Neural cell (in vitro differentiated cells): ENCODE data around the gene RAP1A. TPM values are rescaled to one million over a fixed set of nuclear protein-coding genes. Genes with fewer than 3 reads are reported as not detected.

Experiments
- H2AFZ ChIP-seq: fragments of 200-600, 300-800 bp; sonication (generic), shearing (Covaris generic); 2 replicates; pipeline ENCODE4 v1.6.0; 2014; ENCODE audit warnings: low read depth, mild to moderate bottlenecking, antibody characterized with exemption, low read length, moderate library complexity
- H3F3A ChIP-seq: fragments of 200-600 bp; shearing (Covaris generic); 2 replicates; pipeline ENCODE4 v1.6.1; 2016; ENCODE audit warnings: mild to moderate bottlenecking, moderate library complexity, mixed read lengths, antibody characterized with exemption, low read length; ENCODE audit not compliant: insufficient read depth, poor library complexity, severe bottlenecking
- H3K27ac ChIP-seq: fragments of 200-600, 300-800 bp; sonication (generic), shearing (Covaris generic); 2 replicates; pipeline ENCODE4 v1.5.1; 2014; ENCODE audit warnings: mild to moderate bottlenecking, low read length, moderate library complexity
- H3K27me3 ChIP-seq: fragments of 300-800, 200-600 bp; sonication (generic), shearing (Covaris generic); 2 replicates; pipeline ENCODE4 v1.6.0; 2014; ENCODE audit warnings: mild to moderate bottlenecking, low read depth, low read length, moderate library complexity; ENCODE audit not compliant: insufficient read depth
- H3K36me3 ChIP-seq: fragments of 300-800, 200-600 bp; sonication (generic), shearing (Covaris generic); 2 replicates; pipeline ENCODE4 v1.5.1; 2014; ENCODE audit warnings: mild to moderate bottlenecking, antibody characterized with exemption, low read length, moderate library complexity; ENCODE audit not compliant: insufficient read depth
- H3K4me2 ChIP-seq: fragments of 300-800, 200-600 bp; sonication (generic), shearing (Covaris generic); 2 replicates; pipeline ENCODE4 v1.6.0; 2014; ENCODE audit warnings: mild to moderate bottlenecking, low read length
- H3K4me3 ChIP-seq: fragments of 300-800, 200-600 bp; sonication (generic), shearing (Covaris generic); 2 replicates; pipeline ENCODE4 v1.5.1; 2014; ENCODE audit warnings: mild to moderate bottlenecking, low read length, moderate library complexity
- H3K79me2 ChIP-seq: fragments of 200-600 bp; shearing (Covaris generic); replicated peaks from 2 replicates; pipeline ENCODE4 v1.6.0; 2014; ENCODE audit warnings: mild to moderate bottlenecking, low read length, moderate library complexity; ENCODE audit not compliant: insufficient read depth
- H3K9ac ChIP-seq: fragments of 300-800, 200-600 bp; sonication (generic), shearing (Covaris generic); 2 replicates; pipeline ENCODE4 v1.6.1; 2016; ENCODE audit warnings: mild to moderate bottlenecking, low read length, mixed read lengths
- H3K9me2 ChIP-seq: fragments of 200-600 bp; shearing (Covaris generic); 2 replicates; pipeline ENCODE4 v1.6.1; 2016; ENCODE audit warnings: mild to moderate bottlenecking, low read length, mixed read lengths; ENCODE audit not compliant: insufficient read depth
- H3K9me3 ChIP-seq: fragments of 200-600, 300-800 bp; sonication (generic), shearing (Covaris generic); 2 replicates; pipeline ENCODE4 v1.6.1; 2016; ENCODE audit warnings: mild to moderate bottlenecking, mixed run types, low read length, moderate library complexity, mixed read lengths
- H4K20me1 ChIP-seq: fragments of 200-600 bp; shearing (Covaris generic); 2 replicates; pipeline ENCODE4 v1.6.1; 2016; ENCODE audit warnings: mild to moderate bottlenecking, mixed run types; ENCODE audit not compliant: insufficient read depth
- CTCF ChIP-seq: fragments of 450-650 bp; IDR thresholded peaks from 2 replicates; pipeline ENCODE4 v1.5.1; 2014; ENCODE audit warnings: antibody characterized with exemption, mild to moderate bottlenecking, moderate library complexity; ENCODE audit not compliant: poor library complexity, severe bottlenecking
- EP300 ChIP-seq: fragments of 450-650 bp; conservative IDR thresholded peaks from 2 replicates; pipeline ENCODE4 v1.6.1; 2014; ENCODE audit warnings: antibody characterized with exemption, mild to moderate bottlenecking, moderate library complexity; ENCODE audit not compliant: poor library complexity, severe bottlenecking
- EZH2 ChIP-seq: fragments of 200-600, 300-800 bp; shearing (Covaris generic), sonication (generic); IDR thresholded peaks from 2 replicates; pipeline ENCODE4 v1.6.1; 2014; ENCODE audit warnings: antibody characterized with exemption, low read length, borderline replicate concordance, mild to moderate bottlenecking; ENCODE audit not compliant: insufficient read depth, poor library complexity, severe bottlenecking
- MXI1 ChIP-seq: fragments of 450-650 bp; conservative IDR thresholded peaks from 2 replicates; pipeline ENCODE4 v1.6.1; 2014; ENCODE audit warnings: antibody characterized with exemption, mild to moderate bottlenecking; ENCODE audit not compliant: poor library complexity, severe bottlenecking
- POLR2AphosphoS5 ChIP-seq: IDR thresholded peaks from 2 replicates; pipeline ENCODE4 v1.6.1; 2012
- RAD21 ChIP-seq: fragments of 450-650 bp; conservative IDR thresholded peaks from 2 replicates; pipeline ENCODE4 v1.6.1; 2014; ENCODE audit warnings: antibody characterized with exemption, mild to moderate bottlenecking, moderate library complexity
- REST ChIP-seq: IDR thresholded peaks from 2 replicates; pipeline ENCODE4 v1.6.1; 2012; ENCODE audit warnings: borderline replicate concordance
- SMC3 ChIP-seq: fragments of 450-650 bp; conservative IDR thresholded peaks from 2 replicates; pipeline ENCODE4 v1.6.1; 2014; ENCODE audit warnings: antibody characterized with exemption, mild to moderate bottlenecking, moderate library complexity; ENCODE audit not compliant: poor library complexity
- TAF1 ChIP-seq: IDR thresholded peaks from 2 replicates; pipeline ENCODE4 v1.6.1; 2012; ENCODE audit warnings: low read depth
- polyA plus RNA-seq: library from polyadenylated mRNA; depleted of rRNA; stranded (reverse); fragments of >200 nt; gene quantifications from 2 replicates; pipeline ENCODE4 v1.2.3, GENCODE V29; 2014

RAP1A gene
- polyA plus RNA-seq, 1 donor from 2014 or later, result 28.7 TPM

- no peaks in the 10 kb centered on the region for H3F3A ChIP-seq
- TF ChIP-seq RAD21, result no peak
- no peak for TF ChIP-seq EZH2
- no peak for TF ChIP-seq TAF1
- no peak for TF ChIP-seq POLR2AphosphoS5
- no peak for TF ChIP-seq REST
- no peak for TF ChIP-seq SMC3
- TF ChIP-seq CTCF, result no peak
- TF ChIP-seq EP300, result no peak
- no peak for TF ChIP-seq MXI1
- peak overlapping the region; percentile 86 for H3K4me3 ChIP-seq
- no peaks in the 10 kb centered on the region for H3K9me2 ChIP-seq
- no peaks in the 10 kb centered on the region for H3K9me3 ChIP-seq
- peak overlapping the region; percentile 52 for H3K4me2 ChIP-seq
- no peaks in the 10 kb centered on the region for H3K36me3 ChIP-seq
- H4K20me1 ChIP-seq, result no peaks in the 10 kb centered on the region
- peak overlapping the region; percentile 73 for H3K9ac ChIP-seq
- peak overlapping the region; percentile 76 for H3K27ac ChIP-seq
- H3K27me3 ChIP-seq, result peaks cover 3% of the 10 kb centered on the region
- no peaks in the 10 kb centered on the region for H3K79me2 ChIP-seq
- H2AFZ ChIP-seq, result peak overlapping the region; percentile 62
Measured at GRCh38 chr1:111738436-111739193, 119.0 kb downstream of the RAP1A start.

GRCh38 chr1:111739194-111739924 is 119.8 kb downstream of the RAP1A start, which contains the start of gene INKA2:
TSS of gene INKA2 (minus strand) at chr1:111739395. CDS start at chr1:111739242, 153 bp downstream.
- peak within 1 kb of the TSS; percentile 62 for H2AFZ ChIP-seq
- TF ChIP-seq EP300, result no peak
- peak; percentile 29 for TF ChIP-seq POLR2AphosphoS5
- peak; percentile 80 for TF ChIP-seq MXI1
- peak; percentile 59 for TF ChIP-seq TAF1
- no peaks in the 10 kb centered on the region for H3K79me2 ChIP-seq
- no peaks in the 10 kb centered on the region for H3F3A ChIP-seq
- no peaks in the 10 kb centered on the region for H3K36me3 ChIP-seq
- H3K4me3 ChIP-seq, result peak within 1 kb of the TSS; percentile 86
- H3K9me2 ChIP-seq, result no peaks in the 10 kb centered on the region
- H3K27me3 ChIP-seq, result peaks cover 3% of the 10 kb centered on the region
- H3K9ac ChIP-seq, result peak within 1 kb of the TSS; percentile 73
- no peaks in the 10 kb centered on the region for H4K20me1 ChIP-seq
- H3K9me3 ChIP-seq, result no peaks in the 10 kb centered on the region
- peak within 1 kb of the TSS; percentile 52 for H3K4me2 ChIP-seq
- peak within 1 kb of the TSS; percentile 76 for H3K27ac ChIP-seq
